ENCODE results near the gene USH2A. TPM values are rescaled to one million over a fixed set of nuclear protein-coding genes. Genes with fewer than 3 reads are reported as not detected.

The USH2A gene
- total and polyA plus RNA-seq, 12 donors, result 0.03 to 1.9 (median 0.16) TPM; not detected in 3

DNA sequence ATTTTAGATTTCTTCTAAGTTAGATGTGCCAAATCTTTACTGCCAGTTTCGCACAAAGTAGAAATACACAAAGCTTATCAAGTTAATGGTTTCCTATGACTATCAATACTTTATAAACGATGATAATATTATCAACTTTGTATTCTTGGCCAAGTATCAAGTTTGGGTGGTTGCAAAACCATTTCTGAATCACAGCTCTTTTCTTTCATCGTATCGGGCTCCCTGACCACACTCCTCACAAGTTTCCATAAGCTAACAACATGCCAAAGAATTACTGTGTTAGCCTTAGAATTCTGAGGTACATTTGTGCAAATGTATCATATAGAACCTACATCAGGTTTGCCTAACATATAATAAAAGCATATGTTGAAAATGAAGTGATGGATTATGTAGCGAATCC, 545.1 kb downstream of the USH2A start:
- Histone ChIP-seq H3K27ac (no peak overlapping the region), H3K4me1 (replicated peaks in 1 of 2) (no peaks in the 10 kb centered on the region), H3K9me3 (replicated peaks in 1 of 3) (no peaks in the 10 kb centered on the region), H3K36me3 (replicated peaks in 1 of 2) (no peaks in the 10 kb centered on the region), H3K27me3 (no peaks in the 10 kb centered on the region), H3K4me3 (no peak overlapping the region)
- WGBS, 4 donors, result 67 to 76% (median 72%) methylated on average over 5 of the region's 5 CpGs
- TF ChIP-seq CTCF (IDR thresholded peaks at IDR 0.05), result no peak
- no peak for TF ChIP-seq POLR2A (IDR thresholded peaks at IDR 0.05)
- intact Hi-C loops (cut with DNase I), result no loop called here
- DNase-seq, result no peak

DNA sequence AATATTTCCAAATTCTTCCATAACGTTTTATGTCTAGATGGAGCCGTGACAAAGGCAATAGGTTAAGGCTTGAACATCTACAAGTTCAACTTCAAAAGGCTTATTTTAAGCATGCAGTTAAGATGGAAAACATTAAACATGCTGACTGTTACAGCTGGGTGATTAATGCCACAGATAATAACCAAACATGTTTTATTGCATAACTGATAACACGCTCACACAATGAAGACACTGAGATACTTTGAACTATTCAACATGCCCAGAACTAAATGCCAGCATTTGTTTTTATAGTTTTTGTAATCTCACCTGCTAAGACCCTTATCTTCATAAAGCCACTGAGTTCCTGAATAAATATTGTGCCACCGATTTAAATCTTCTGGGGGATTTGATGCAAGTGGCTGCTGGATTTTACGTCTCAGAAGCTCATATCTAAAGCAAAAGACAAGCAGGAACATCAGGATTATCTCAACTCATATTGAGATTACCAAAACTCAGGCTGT, 545.7 kb downstream of the USH2A start:
- intact Hi-C loops (cut with DNase I), result no loop called here
- Histone ChIP-seq H3K4me3 (no peak overlapping the region), H3K27me3 (no peaks in the 10 kb centered on the region), H3K4me1 (replicated peaks in 1 of 2) (no peaks in the 10 kb centered on the region), H3K9me3 (replicated peaks in 1 of 3) (no peaks in the 10 kb centered on the region), H3K27ac (no peak overlapping the region), H3K36me3 (replicated peaks in 1 of 2) (no peaks in the 10 kb centered on the region)
- TF ChIP-seq CTCF (IDR thresholded peaks at IDR 0.05) (no peak), POLR2A (IDR thresholded peaks at IDR 0.05) (no peak)
- DNase-seq, result no peak
- WGBS, 4 donors, result 22 to 38% (median 28%) methylated on average over 5 of the region's 5 CpGs

DNA sequence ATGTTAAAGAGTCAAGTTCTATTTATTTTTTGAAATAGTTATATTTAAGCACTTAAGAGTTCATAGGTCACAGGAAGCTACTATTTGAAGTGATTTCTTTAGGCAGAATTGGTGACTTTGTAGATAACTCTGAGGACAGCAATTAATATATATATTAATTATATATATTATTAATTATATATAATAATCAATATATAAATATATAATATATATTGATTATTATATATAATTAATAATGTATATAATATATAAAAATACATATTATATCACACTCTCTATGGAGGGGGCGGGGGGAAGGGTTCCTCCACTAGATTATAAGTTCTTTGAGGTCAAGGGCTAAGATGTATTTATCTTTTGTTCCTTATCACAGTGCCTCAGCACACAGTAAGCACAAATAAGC, 547.5 kb downstream of the USH2A start:
- H3K27ac ChIP-seq, result no peak overlapping the region
- intact Hi-C loops (cut with DNase I), result no loop called here
- no peak overlapping the region for H3K4me3 ChIP-seq
- 75 to 80% (median 79%) methylated on average over 1 of the region's 1 CpG for WGBS, 4 donors
- no peaks in the 10 kb centered on the region for H3K4me1 ChIP-seq (replicated peaks in 1 of 2)
- TF ChIP-seq CTCF (IDR thresholded peaks at IDR 0.05), result no peak
- TF ChIP-seq POLR2A (IDR thresholded peaks at IDR 0.05), result no peak
- H3K9me3 ChIP-seq (replicated peaks in 1 of 3), result no peaks in the 10 kb centered on the region
- DNase-seq, result no peak
- no peaks in the 10 kb centered on the region for H3K36me3 ChIP-seq (replicated peaks in 1 of 2)
- no peaks in the 10 kb centered on the region for H3K27me3 ChIP-seq

GRCh38 chr1:215875236-215875635, 548.0 kb downstream of the USH2A start:
- no peak for DNase-seq
- no peak overlapping the region for H3K4me3 ChIP-seq
- H3K36me3 ChIP-seq (replicated peaks in 1 of 2), result no peaks in the 10 kb centered on the region
- H3K27ac ChIP-seq, result no peak overlapping the region
- no peaks in the 10 kb centered on the region for H3K27me3 ChIP-seq
- TF ChIP-seq POLR2A (IDR thresholded peaks at IDR 0.05) (no peak), CTCF (IDR thresholded peaks at IDR 0.05) (no peak)
- H3K9me3 ChIP-seq (replicated peaks in 1 of 3), result no peaks in the 10 kb centered on the region
- H3K4me1 ChIP-seq (replicated peaks in 1 of 2), result no peaks in the 10 kb centered on the region
- WGBS, 4 donors, result 62 to 77% (median 68%) methylated on average over 3 of the region's 3 CpGs
- intact Hi-C loops (cut with DNase I), result no loop called here

Data from adrenal gland (tissue), 12 donors.